Erythroblast (primary cell): ENCODE results near the gene PIK3R4.

ENCODE experiments used
- GATA1 ChIP-seq: IDR thresholded peaks from 2 replicates; pipeline ENCODE4 v1.6.1; 2011; ENCODE audit warnings: low read depth, mild to moderate bottlenecking, control low read depth, low read length, moderate library complexity
- POLR2A ChIP-seq: IDR thresholded peaks from 2 replicates; pipeline ENCODE4 v1.6.1; 2011; ENCODE audit warnings: mild to moderate bottlenecking, low read length

DNA sequence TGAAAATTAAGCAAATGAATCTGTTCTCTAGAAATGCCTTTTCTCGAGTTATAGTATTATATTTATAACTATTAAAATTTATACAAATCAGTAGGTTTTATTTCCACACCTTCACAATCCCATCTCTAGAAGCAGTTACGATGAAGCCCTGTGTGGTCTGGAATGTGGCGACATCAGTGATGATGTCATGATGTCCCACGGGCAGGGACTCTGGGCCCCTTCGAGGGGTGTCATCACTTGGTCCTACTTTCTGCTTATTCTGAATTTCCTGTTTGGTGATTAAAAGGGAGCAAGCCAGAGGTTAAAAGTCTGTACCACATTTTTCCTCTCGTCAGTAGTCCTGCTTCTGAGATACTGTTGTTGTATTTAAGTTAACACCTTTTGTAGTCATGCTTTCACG lies 67.4 kb downstream of the PIK3R4 start:
- TF ChIP-seq POLR2A: no peak
- TF ChIP-seq GATA1: no peak
